ENCODE data around the gene RFX4. TPM values are rescaled to one million over a fixed set of nuclear protein-coding genes. Genes with fewer than 3 reads are reported as not detected.

RFX4 gene
- total and polyA plus RNA-seq, 9 of the 15 experiments (the other 6 are each of a cell fraction or from before 2014, with no cell fraction given), result not detected

DNA sequence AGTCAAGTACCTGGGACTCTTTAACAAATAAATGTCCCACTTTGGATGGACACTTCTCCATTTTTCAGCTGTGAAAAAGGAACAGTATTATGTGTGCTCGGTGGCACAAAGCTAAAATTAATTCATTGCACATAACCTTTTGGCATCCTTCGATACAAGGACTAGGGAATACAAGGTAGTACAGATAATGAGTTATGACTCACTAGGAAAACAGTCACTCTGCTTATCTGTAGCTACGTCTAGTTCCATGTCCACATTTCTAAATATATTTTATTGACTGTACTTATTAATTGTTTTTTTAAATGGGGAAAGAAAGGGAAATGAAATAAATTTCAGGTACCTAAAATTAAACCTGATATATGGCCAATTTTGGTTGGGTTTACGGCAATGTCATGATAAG lies 156.5 kb downstream of the RFX4 start:
- Histone ChIP-seq H3K79me2 (ENCODE audit: control insufficient read depth, insufficient read depth, low read length) (no peaks in the 10 kb centered on the region), H3K9ac (ENCODE audit: insufficient read depth in 1 of 2, low read depth in 2 of 2, low read length in 2 of 2) (no peak overlapping the region), H4K20me1 (replicated peaks; ENCODE audit: control insufficient read depth, insufficient read depth, low read length) (no peaks in the 10 kb centered on the region), H3K4me1 (replicated peaks in 1 of 2; ENCODE audit: control insufficient read depth in 2 of 2, insufficient read depth in 2 of 2, low read length in 2 of 2) (peaks cover 0 to 17% of the 10 kb centered on the region in 2 experiments; a peak in 2 of 5 replicates), H3K4me3 (no peak overlapping the region), H3K4me2 (ENCODE audit: insufficient read depth, low read length) (peak overlapping the region; percentile 37; the same call in 1 of the 2 replicates), H3K36me3 (ENCODE audit: control insufficient read depth, insufficient read depth, low read length) (no peaks in the 10 kb centered on the region), H2AFZ (ENCODE audit: low read depth, low read length) (no peak overlapping the region), H3K27ac (ENCODE audit: extremely low read depth, low read depth, low read length) (no peak overlapping the region), H3K9me3 (replicated peaks; ENCODE audit: control insufficient read depth, insufficient read depth, low read depth, low read length) (no peaks in the 10 kb centered on the region), H3K27me3 (ENCODE audit: control insufficient read depth in 2 of 2, insufficient read depth in 2 of 2, low read length in 2 of 2) (peaks cover 0 to 10% of the 10 kb centered on the region in 2 experiments), H3K9me1 (ENCODE audit: control insufficient read depth, insufficient read depth, low read length) (no peaks in the 10 kb centered on the region)
- ChIA-PET CTCF (ENCODE audit: low intra/inter-chr PET ratio) (no interaction called here), POLR2A (no interaction called here)
- in situ Hi-C loops (cut with MboI), result no loop called here
- WGBS (ENCODE audit: insufficient coverage, low coverage, missing lambda C conversion rate), result 2% methylated on average over 4 of the region's 4 CpGs
- FAIRE-seq (no peak), ATAC-seq (peak; percentile 54; the same call in 2 of the 3 replicates), DNase-seq (ENCODE audit: extremely low read depth in 1 of 4, low spot score in 3 of 4) (peak in 2 of 4 experiments; percentile 38 to 58)
- intact Hi-C loops (cut with micrococcal nuclease), result loop anchor here (10.0 kb wide), 1 partner anchor 175 kb away; no protein-coding TSS in a partner anchor
- BruUV-seq (replicated peaks), result no TSS peak
- TF ChIP-seq TCF3 (CRISPR knock-in tag; IDR thresholded peaks at IDR 0.05) (peak; percentile 66), KLF16 (IDR thresholded peaks at IDR 0.05) (peak; percentile 4; the same call in 1 of the 2 replicates), MEF2A (IDR thresholded peaks at IDR 0.05; ENCODE audit: control insufficient read depth, low read depth, low read length) (peak; percentile 61; the same call in 1 of the 2 replicates), PTBP1 (IDR thresholded peaks at IDR 0.05; ENCODE audit: low read depth, low read length) (no peak), HNRNPUL1 (IDR thresholded peaks at IDR 0.05; ENCODE audit: low read length) (no peak), CBFA2T2 (conservative IDR thresholded peaks at IDR 0.05) (peak; percentile 67), TAL1 (IDR thresholded peaks at IDR 0.05) (peak; percentile 66), ID3 (CRISPR knock-in tag; IDR thresholded peaks at IDR 0.05) (no peak), ID3 (tag; IDR thresholded peaks at IDR 0.05) (peak; percentile 25; the same call in 1 of the 2 replicates), SMARCC2 (IDR thresholded peaks at IDR 0.05; ENCODE audit: low read depth) (peak; percentile 72; the same call in 1 of the 2 replicates)
- TF ChIP-seq, protein P1, sequence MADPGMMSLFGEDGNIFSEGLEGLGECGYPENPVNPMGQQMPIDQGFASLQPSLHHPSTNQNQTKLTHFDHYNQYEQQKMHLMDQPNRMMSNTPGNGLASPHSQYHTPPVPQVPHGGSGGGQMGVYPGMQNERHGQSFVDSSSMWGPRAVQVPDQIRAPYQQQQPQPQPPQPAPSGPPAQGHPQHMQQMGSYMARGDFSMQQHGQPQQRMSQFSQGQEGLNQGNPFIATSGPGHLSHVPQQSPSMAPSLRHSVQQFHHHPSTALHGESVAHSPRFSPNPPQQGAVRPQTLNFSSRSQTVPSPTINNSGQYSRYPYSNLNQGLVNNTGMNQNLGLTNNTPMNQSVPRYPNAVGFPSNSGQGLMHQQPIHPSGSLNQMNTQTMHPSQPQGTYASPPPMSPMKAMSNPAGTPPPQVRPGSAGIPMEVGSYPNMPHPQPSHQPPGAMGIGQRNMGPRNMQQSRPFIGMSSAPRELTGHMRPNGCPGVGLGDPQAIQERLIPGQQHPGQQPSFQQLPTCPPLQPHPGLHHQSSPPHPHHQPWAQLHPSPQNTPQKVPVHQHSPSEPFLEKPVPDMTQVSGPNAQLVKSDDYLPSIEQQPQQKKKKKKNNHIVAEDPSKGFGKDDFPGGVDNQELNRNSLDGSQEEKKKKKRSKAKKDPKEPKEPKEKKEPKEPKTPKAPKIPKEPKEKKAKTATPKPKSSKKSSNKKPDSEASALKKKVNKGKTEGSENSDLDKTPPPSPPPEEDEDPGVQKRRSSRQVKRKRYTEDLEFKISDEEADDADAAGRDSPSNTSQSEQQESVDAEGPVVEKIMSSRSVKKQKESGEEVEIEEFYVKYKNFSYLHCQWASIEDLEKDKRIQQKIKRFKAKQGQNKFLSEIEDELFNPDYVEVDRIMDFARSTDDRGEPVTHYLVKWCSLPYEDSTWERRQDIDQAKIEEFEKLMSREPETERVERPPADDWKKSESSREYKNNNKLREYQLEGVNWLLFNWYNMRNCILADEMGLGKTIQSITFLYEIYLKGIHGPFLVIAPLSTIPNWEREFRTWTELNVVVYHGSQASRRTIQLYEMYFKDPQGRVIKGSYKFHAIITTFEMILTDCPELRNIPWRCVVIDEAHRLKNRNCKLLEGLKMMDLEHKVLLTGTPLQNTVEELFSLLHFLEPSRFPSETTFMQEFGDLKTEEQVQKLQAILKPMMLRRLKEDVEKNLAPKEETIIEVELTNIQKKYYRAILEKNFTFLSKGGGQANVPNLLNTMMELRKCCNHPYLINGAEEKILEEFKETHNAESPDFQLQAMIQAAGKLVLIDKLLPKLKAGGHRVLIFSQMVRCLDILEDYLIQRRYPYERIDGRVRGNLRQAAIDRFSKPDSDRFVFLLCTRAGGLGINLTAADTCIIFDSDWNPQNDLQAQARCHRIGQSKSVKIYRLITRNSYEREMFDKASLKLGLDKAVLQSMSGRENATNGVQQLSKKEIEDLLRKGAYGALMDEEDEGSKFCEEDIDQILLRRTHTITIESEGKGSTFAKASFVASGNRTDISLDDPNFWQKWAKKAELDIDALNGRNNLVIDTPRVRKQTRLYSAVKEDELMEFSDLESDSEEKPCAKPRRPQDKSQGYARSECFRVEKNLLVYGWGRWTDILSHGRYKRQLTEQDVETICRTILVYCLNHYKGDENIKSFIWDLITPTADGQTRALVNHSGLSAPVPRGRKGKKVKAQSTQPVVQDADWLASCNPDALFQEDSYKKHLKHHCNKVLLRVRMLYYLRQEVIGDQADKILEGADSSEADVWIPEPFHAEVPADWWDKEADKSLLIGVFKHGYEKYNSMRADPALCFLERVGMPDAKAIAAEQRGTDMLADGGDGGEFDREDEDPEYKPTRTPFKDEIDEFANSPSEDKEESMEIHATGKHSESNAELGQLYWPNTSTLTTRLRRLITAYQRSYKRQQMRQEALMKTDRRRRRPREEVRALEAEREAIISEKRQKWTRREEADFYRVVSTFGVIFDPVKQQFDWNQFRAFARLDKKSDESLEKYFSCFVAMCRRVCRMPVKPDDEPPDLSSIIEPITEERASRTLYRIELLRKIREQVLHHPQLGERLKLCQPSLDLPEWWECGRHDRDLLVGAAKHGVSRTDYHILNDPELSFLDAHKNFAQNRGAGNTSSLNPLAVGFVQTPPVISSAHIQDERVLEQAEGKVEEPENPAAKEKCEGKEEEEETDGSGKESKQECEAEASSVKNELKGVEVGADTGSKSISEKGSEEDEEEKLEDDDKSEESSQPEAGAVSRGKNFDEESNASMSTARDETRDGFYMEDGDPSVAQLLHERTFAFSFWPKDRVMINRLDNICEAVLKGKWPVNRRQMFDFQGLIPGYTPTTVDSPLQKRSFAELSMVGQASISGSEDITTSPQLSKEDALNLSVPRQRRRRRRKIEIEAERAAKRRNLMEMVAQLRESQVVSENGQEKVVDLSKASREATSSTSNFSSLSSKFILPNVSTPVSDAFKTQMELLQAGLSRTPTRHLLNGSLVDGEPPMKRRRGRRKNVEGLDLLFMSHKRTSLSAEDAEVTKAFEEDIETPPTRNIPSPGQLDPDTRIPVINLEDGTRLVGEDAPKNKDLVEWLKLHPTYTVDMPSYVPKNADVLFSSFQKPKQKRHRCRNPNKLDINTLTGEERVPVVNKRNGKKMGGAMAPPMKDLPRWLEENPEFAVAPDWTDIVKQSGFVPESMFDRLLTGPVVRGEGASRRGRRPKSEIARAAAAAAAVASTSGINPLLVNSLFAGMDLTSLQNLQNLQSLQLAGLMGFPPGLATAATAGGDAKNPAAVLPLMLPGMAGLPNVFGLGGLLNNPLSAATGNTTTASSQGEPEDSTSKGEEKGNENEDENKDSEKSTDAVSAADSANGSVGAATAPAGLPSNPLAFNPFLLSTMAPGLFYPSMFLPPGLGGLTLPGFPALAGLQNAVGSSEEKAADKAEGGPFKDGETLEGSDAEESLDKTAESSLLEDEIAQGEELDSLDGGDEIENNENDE (IDR thresholded peaks at IDR 0.05; ENCODE audit: low read depth, low read length), result no peak
